B cell (primary cell): ENCODE results near the gene NCBP3. TPM values are rescaled to one million over a fixed set of nuclear protein-coding genes. Genes with fewer than 3 reads are reported as not detected.

Experiments
- ATAC-seq: fragments of 200-7000 bp; cut with Tn5 transposase; one replicate; pipeline ENCODE4 v1.10.0; 2021; ENCODE audit warnings: low read depth, mild to moderate bottlenecking, moderate number of reproducible peaks, moderate library complexity
- CTCF ChIA-PET: fragments of 350-600 bp; sonication (Branson Sonifier 250); formaldehyde crosslinking; loops from one replicate; lab custom pipeline; 2021; ENCODE audit warnings: antibody characterized with exemption, inconsistent platforms; lab: Charles Lee
- POLR2A ChIA-PET: fragments of 350-600 bp; sonication (Branson Sonifier 250); formaldehyde crosslinking; loops from one replicate; lab custom pipeline; 2021; ENCODE audit warnings: antibody characterized with exemption; lab: Charles Lee
- DNase-seq: peaks from one replicate; pipeline ENCODE4 v3.0.0; 2013
- H2AFZ ChIP-seq: 2 replicates; pipeline ENCODE4 v1.6.1; 2012; ENCODE audit warnings: mild to moderate bottlenecking, low read depth, low read length; ENCODE audit not compliant: insufficient read depth, poor library complexity, severe bottlenecking
- H3K27ac ChIP-seq, 2 donors: 1 replicate in 1 of 2; 2 replicates in 1 of 2; pipeline ENCODE4 v1.5.1; 2012 to 2013; ENCODE audit warnings: low read length in 2 of 2, mild to moderate bottlenecking in 2 of 2, moderate library complexity in 1 of 2
- H3K27me3 ChIP-seq, 4 experiments: fragments of 200-600 bp in 1 of 4; sonication (generic) in 1 of 4; replicated peaks in 1 of 4; 1 replicate in 2 of 4; 2 replicates in 2 of 4; pipeline versions ENCODE4 v1.6.1 to v1.7.0; 2013 to 2016; ENCODE audit warnings: low read length in 3 of 4, mild to moderate bottlenecking in 2 of 4, mixed read lengths in 1 of 4, moderate library complexity in 1 of 4; ENCODE audit not compliant: insufficient read depth in 4 of 4, control insufficient read depth in 3 of 4; ENCODE audit errors: control extremely low read depth in 1 of 4
- H3K36me3 ChIP-seq, 2 experiments: replicated peaks in 1 of 2; 1 replicate in 1 of 2; 2 replicates in 1 of 2; pipeline versions ENCODE4 v1.6.1 to v1.7.1; 2013; ENCODE audit warnings: low read length in 1 of 2; ENCODE audit not compliant: insufficient read depth in 2 of 2, control insufficient read depth in 1 of 2; ENCODE audit errors: control extremely low read depth in 1 of 2, extremely low read depth in 1 of 2
- H3K4me1 ChIP-seq, 2 donors: fragments of 200-600 bp in 1 of 2; sonication (generic) in 1 of 2; 1 replicate in 1 of 2; 2 replicates in 1 of 2; pipeline versions ENCODE4 v1.5.1 to v1.6.1; 2013 to 2017; ENCODE audit warnings: low read length in 2 of 2; ENCODE audit not compliant: control insufficient read depth in 2 of 2, insufficient read depth in 2 of 2
- H3K4me2 ChIP-seq: replicated peaks from 2 replicates; pipeline ENCODE3; 2012; ENCODE audit warnings: mild to moderate bottlenecking, low read depth, low read length; ENCODE audit not compliant: poor library complexity, severe bottlenecking
- H3K4me3 ChIP-seq, 5 experiments: fragments of 200-600 bp in 1 of 5; sonication (generic) in 1 of 5; 1 replicate in 3 of 5; 2 replicates in 2 of 5; pipeline versions ENCODE4 v1.5.1 to v1.7.0; 2011 to 2016; ENCODE audit warnings: low read length in 4 of 5, mild to moderate bottlenecking in 4 of 5, low read depth in 2 of 5, control low read depth in 1 of 5, moderate library complexity in 1 of 5; ENCODE audit not compliant: insufficient read depth in 1 of 5; ENCODE audit errors: control extremely low read depth in 1 of 5, extremely low read depth in 1 of 5
- H3K79me2 ChIP-seq: fragments of 200-600 bp; sonication (generic); one replicate; pipeline ENCODE4 v1.6.0; 2016; ENCODE audit warnings: low read length; ENCODE audit not compliant: control insufficient read depth, insufficient read depth
- H3K9ac ChIP-seq: fragments of 200-600 bp; sonication (generic); 2 replicates; pipeline ENCODE4 v1.6.1; 2017; ENCODE audit warnings: mild to moderate bottlenecking, low read length, moderate library complexity
- H3K9me3 ChIP-seq, 3 donors: one replicate each; pipeline versions ENCODE4 v1.6.1 to v1.7.1; 2013; ENCODE audit warnings: low read length in 2 of 3; ENCODE audit not compliant: control insufficient read depth in 2 of 3, insufficient read depth in 1 of 3; ENCODE audit errors: control extremely low read depth in 1 of 3
- H4K20me1 ChIP-seq: 2 replicates; pipeline ENCODE4 v1.6.0; 2012; ENCODE audit warnings: mild to moderate bottlenecking, low read length; ENCODE audit not compliant: insufficient read depth, control insufficient read depth, poor library complexity, severe bottlenecking
- H3K27ac Mint-ChIP-seq: one replicate; pipeline ENCODE4 v1.8.0; 2021; ENCODE audit warnings: mixed read lengths
- H3K27me3 Mint-ChIP-seq: one replicate; pipeline ENCODE4 v1.8.0; 2021; ENCODE audit warnings: mixed read lengths
- H3K4me1 Mint-ChIP-seq: one replicate; pipeline ENCODE4 v1.8.0; 2021; ENCODE audit warnings: mixed read lengths
- H3K4me3 Mint-ChIP-seq: one replicate; pipeline ENCODE4 v1.8.0; 2021; ENCODE audit warnings: mixed read lengths
- H3K9me3 Mint-ChIP-seq: one replicate; pipeline ENCODE4 v1.8.0; 2022; ENCODE audit warnings: mixed read lengths; ENCODE audit not compliant: insufficient read depth
- EZH2 ChIP-seq: IDR thresholded peaks from 2 replicates; pipeline ENCODE4 v1.6.1; 2012; ENCODE audit warnings: borderline replicate concordance, low read depth, mild to moderate bottlenecking, moderate library complexity, low read length; ENCODE audit not compliant: insufficient read depth, poor library complexity, severe bottlenecking
- WGBS: methylation state at CpG from one replicate; pipeline ENCODE4 v1.1.5; 2013; ENCODE audit warnings: missing lambda C conversion rate; ENCODE audit not compliant: insufficient coverage; 5-methylcytosine and 5-hydroxymethylcytosine counted together
- intact Hi-C: fragments of 100-400 bp; cut with micrococcal nuclease; formaldehyde crosslinking; loops from one replicate; pipeline ENCODE4 v1.10.0; 2022
- polyA plus RNA-seq: library from polyadenylated mRNA; depleted of rRNA; stranded (reverse); fragments of >200 nt; gene quantifications from 2 replicates; pipeline ENCODE4 v1.2.3, GENCODE V29; 2012
- total RNA-seq, 2 donors: library from RNA; stranded (reverse); fragments of 120-200 nt in 1 of 2; gene quantifications; 1 replicate in 1 of 2; 2 replicates in 1 of 2; pipeline versions ENCODE4 v1.2.3 to v1.2.4, GENCODE V29; 2013 to 2022
- TF ChIP-seq, protein P1 (sequence below): fragments of 200-600 bp; IDR thresholded peaks from one replicate; pipeline ENCODE4 v1.8.0; 2022; ENCODE audit warnings: antibody characterized with exemption, mild to moderate bottlenecking

NCBP3 gene
- total and polyA plus RNA-seq, 2 donors (not counting 1 experiment from before 2014, with no cell fraction given): 11.1 to 71.7 TPM

DNA sequence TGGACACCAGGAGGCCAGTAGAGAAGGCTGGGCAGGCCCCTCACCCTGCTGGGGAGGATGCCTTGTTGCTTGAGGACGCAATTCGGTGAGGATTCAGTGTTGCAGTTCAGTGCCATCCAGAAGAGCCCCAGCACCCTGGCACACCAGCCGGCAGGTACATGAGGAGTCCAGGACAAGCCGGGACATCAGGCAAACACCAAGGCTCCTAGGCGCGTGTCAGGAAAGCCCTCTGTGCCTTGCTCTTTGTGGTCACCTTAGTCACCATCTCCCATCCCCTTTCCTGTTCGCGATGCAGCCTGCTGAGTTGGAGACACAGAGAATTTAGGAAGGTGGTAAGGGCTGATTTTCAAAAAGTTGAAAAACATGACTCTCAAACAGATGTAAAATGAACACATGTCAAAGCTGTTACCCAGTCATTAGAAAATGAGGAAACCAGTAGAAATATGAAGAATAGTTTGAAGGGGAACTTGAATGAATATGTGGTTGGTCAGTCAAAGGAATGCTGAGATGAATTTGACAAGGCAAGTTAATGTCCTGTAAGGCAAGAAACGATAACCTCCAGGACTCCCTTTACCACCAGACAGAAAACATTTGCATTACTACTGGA, 2.3 kb upstream of the NCBP3 start:
- no peaks in the 10 kb centered on the region for H3K9me3 ChIP-seq
- 85% methylated on average over 3 of the region's 9 CpGs for WGBS
- ChIA-PET POLR2A (interaction anchor here (0.7 kb wide), 1 partner anchor 166 kb away, joined by 4 read pairs; no protein-coding TSS in a partner anchor), CTCF (interaction anchor here (0.7 to 7.8 kb wide), 3 partner anchors 113 to 813 kb away, joined by 3 to 101 read pairs (median 56); no protein-coding TSS in a partner anchor)
- H3K27me3 ChIP-seq: no peaks in the 10 kb centered on the region
- no peaks in the 10 kb centered on the region for H3K36me3 ChIP-seq
- no peak overlapping the region for H3K9ac ChIP-seq
- peaks cover 28% of the 10 kb centered on the region for H3K79me2 ChIP-seq
- H3K4me3 ChIP-seq: no peak overlapping the region
- Mint-ChIP-seq H3K27ac (no peak overlapping the region), H3K27me3 (peaks cover 10% of the 10 kb centered on the region), H3K4me1 (peaks cover 22% of the 10 kb centered on the region), H3K4me3 (no peak overlapping the region), H3K9me3 (no peaks in the 10 kb centered on the region)
- peaks cover 19% of the 10 kb centered on the region for H4K20me1 ChIP-seq
- no peak for ATAC-seq
- H3K4me2 ChIP-seq: no peak overlapping the region
- no peak for TF ChIP-seq EZH2
- TF ChIP-seq, protein P1, sequence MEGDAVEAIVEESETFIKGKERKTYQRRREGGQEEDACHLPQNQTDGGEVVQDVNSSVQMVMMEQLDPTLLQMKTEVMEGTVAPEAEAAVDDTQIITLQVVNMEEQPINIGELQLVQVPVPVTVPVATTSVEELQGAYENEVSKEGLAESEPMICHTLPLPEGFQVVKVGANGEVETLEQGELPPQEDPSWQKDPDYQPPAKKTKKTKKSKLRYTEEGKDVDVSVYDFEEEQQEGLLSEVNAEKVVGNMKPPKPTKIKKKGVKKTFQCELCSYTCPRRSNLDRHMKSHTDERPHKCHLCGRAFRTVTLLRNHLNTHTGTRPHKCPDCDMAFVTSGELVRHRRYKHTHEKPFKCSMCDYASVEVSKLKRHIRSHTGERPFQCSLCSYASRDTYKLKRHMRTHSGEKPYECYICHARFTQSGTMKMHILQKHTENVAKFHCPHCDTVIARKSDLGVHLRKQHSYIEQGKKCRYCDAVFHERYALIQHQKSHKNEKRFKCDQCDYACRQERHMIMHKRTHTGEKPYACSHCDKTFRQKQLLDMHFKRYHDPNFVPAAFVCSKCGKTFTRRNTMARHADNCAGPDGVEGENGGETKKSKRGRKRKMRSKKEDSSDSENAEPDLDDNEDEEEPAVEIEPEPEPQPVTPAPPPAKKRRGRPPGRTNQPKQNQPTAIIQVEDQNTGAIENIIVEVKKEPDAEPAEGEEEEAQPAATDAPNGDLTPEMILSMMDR: no peak
- no peak overlapping the region for H3K27ac ChIP-seq
- peaks cover 10 to 20% of the 10 kb centered on the region in 2 donors for H3K4me1 ChIP-seq
- no peak for DNase-seq
- intact Hi-C loops: loop anchor here (5.0 kb wide), 2 partner anchors 294 to 519 kb away; partner anchors contain the start of genes CYB5D2, UBE2G1 and ZZEF1
- no peak overlapping the region for H2AFZ ChIP-seq

DNA sequence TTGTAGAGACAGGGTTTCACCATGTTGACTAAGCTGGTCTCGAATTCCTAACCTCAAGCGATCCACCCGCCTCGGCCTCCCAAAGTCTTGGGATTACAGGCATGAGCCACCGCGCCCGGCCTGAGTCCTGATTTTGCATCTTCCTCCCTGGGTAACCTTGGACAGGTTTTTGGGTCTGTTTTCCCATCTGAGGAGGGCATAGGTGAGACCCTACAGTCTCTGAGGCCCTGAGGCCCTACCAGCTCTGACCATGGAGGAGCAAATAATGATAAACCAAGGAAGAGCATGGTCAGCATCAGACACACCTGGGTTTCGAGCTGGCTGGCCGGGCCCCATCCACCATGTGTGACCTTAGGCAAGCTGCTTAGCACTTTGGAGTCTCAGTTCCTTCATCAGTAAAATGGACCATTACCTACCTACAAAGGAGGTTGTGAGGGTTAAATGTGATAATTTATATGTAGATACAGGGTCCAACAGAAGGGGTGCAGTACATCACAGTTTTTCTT, 1.2 kb upstream of the NCBP3 start:
- Histone ChIP-seq H3K27ac (no peak overlapping the region), H3K36me3 (peaks cover 0 to 7% of the 10 kb centered on the region in 2 experiments), H3K27me3 (no peaks in the 10 kb centered on the region), H4K20me1 (peaks cover 25% of the 10 kb centered on the region), H3K9ac (no peak overlapping the region), H3K4me1 (peaks cover 10 to 20% of the 10 kb centered on the region in 2 donors), H3K4me3 (no peak overlapping the region), H3K79me2 (peaks cover 37% of the 10 kb centered on the region), H3K9me3 (no peaks in the 10 kb centered on the region), H3K4me2 (no peak overlapping the region), H2AFZ (no peak overlapping the region)
- WGBS: 96% methylated on average over 7 of the region's 9 CpGs
- Mint-ChIP-seq H3K27me3 (peaks cover 5% of the 10 kb centered on the region), H3K9me3 (no peaks in the 10 kb centered on the region), H3K27ac (no peak overlapping the region), H3K4me1 (peaks cover 22% of the 10 kb centered on the region), H3K4me3 (peak overlapping the region; percentile 27)
- CTCF ChIA-PET: interaction anchor here (0.8 to 7.8 kb wide), 13 partner anchors 10 to 227 kb away, joined by 3 to 101 read pairs (median 18); partner anchors contain the start of gene CAMKK1
- POLR2A ChIA-PET: interaction anchor here (0.5 to 1.7 kb wide), 3 partner anchors 67 to 312 kb away, joined by 3 to 9 read pairs (median 3); no protein-coding TSS in a partner anchor
- TF ChIP-seq, protein P1: no peak
- no peak for TF ChIP-seq EZH2
- DNase-seq (no peak), ATAC-seq (no peak)
- intact Hi-C loops: loop anchor here (2.0 to 5.0 kb wide), 3 partner anchors 58 to 520 kb away; partner anchors contain the start of genes CYB5D2, UBE2G1 and ZZEF1
